SK-N-SH (cell line): ENCODE data around the gene BNC2. TPM values are rescaled to one million over a fixed set of nuclear protein-coding genes. Genes with fewer than 3 reads are reported as not detected.

Source experiments
- CTCF ChIA-PET: fragments of 300-600, 350-600 bp; formaldehyde crosslinking; extraction: SDS; loops from one replicate; lab custom pipeline; 2021; lab: Yijun Ruan, JAX
- POLR2A ChIA-PET: fragments of 350-600 bp; sonication (Branson Sonifier 250); formaldehyde crosslinking; extraction: SDS; loops from one replicate; lab custom pipeline; 2020; ENCODE audit warnings: antibody characterized with exemption, inconsistent platforms; lab: Yijun Ruan, JAX
- DNase-seq: peaks from one replicate; pipeline ENCODE4 v3.0.0; 2012
- H2AFZ ChIP-seq: fragments of 200-600 bp; sonication (generic); 2 replicates; pipeline ENCODE4 v1.8.1; 2016; ENCODE audit warnings: antibody characterized with exemption, mild to moderate bottlenecking, low read depth
- H3F3A ChIP-seq: fragments of 200-600 bp; sonication (generic); replicated peaks from 2 replicates; pipeline ENCODE3; 2016; ENCODE audit warnings: antibody characterized with exemption, mild to moderate bottlenecking; ENCODE audit not compliant: insufficient read depth
- H3K27ac ChIP-seq, 2 experiments: fragments of 200-500 bp in 1 of 2; fragments of 200-600 bp in 1 of 2; sonication (Bioruptor generic) in 1 of 2; sonication (generic), shearing (Covaris generic) in 1 of 2; 2 replicates each; pipeline versions ENCODE4 v1.5.1 to v1.6.1; 2014 to 2016; ENCODE audit warnings: low read depth in 2 of 2, inconsistent platforms in 1 of 2, low read length in 1 of 2, mild to moderate bottlenecking in 1 of 2, mixed read lengths in 1 of 2
- H3K27me3 ChIP-seq: fragments of 200-600 bp; sonication (generic), shearing (Covaris generic); 2 replicates; pipeline ENCODE4 v1.6.1; 2016; ENCODE audit warnings: mixed run types; ENCODE audit not compliant: insufficient read depth
- H3K36me3 ChIP-seq, 2 experiments: fragments of 200-500 bp in 1 of 2; fragments of 200-600 bp in 1 of 2; sonication (Bioruptor generic) in 1 of 2; sonication (generic) in 1 of 2; replicated peaks in 1 of 2; 2 replicates each; pipeline versions ENCODE3 to v1.5.1; 2014 to 2016; ENCODE audit warnings: low read length in 1 of 2, mild to moderate bottlenecking in 1 of 2; ENCODE audit not compliant: insufficient read depth in 2 of 2, control insufficient read depth in 1 of 2
- H3K4me1 ChIP-seq, 2 experiments: fragments of 200-500 bp in 1 of 2; fragments of 200-600 bp in 1 of 2; sonication (Bioruptor generic) in 1 of 2; sonication (generic), shearing (Covaris generic) in 1 of 2; 2 replicates each; pipeline versions ENCODE4 v1.5.1 to v1.6.1; 2014 to 2016; ENCODE audit warnings: low read depth in 1 of 2, low read length in 1 of 2, mixed run types in 1 of 2; ENCODE audit not compliant: insufficient read depth in 2 of 2, control insufficient read depth in 1 of 2
- H3K4me2 ChIP-seq: fragments of 200-600 bp; sonication (generic), shearing (Covaris generic); 2 replicates; pipeline ENCODE4 v1.6.1; 2017; ENCODE audit warnings: mixed run types
- H3K4me3 ChIP-seq, 2 experiments: fragments of 200-500 bp in 1 of 2; fragments of 200-600 bp in 1 of 2; sonication (Bioruptor generic) in 1 of 2; sonication (generic), shearing (Covaris generic) in 1 of 2; 2 replicates each; pipeline versions ENCODE4 v1.5.1 to v1.8.1; 2014 to 2016; ENCODE audit warnings: low read depth in 2 of 2, inconsistent platforms in 1 of 2, low read length in 1 of 2, mild to moderate bottlenecking in 1 of 2, mixed read lengths in 1 of 2, moderate library complexity in 1 of 2
- H3K79me2 ChIP-seq: fragments of 200-600 bp; sonication (generic); 2 replicates; pipeline ENCODE4 v1.8.1; 2017; ENCODE audit warnings: mild to moderate bottlenecking; ENCODE audit not compliant: insufficient read depth
- H3K9ac ChIP-seq: fragments of 200-600 bp; sonication (generic); 2 replicates; pipeline ENCODE4 v1.6.1; 2017; ENCODE audit warnings: mixed run types
- H3K9me2 ChIP-seq: fragments of 200-600 bp; sonication (generic); 2 replicates; pipeline ENCODE4 v1.6.1; 2017; ENCODE audit warnings: mixed run types
- H3K9me3 ChIP-seq: fragments of 200-600 bp; sonication (generic); 2 replicates; pipeline ENCODE4 v1.6.1; 2017; ENCODE audit warnings: mixed run types, mild to moderate bottlenecking, moderate library complexity
- H4K20me1 ChIP-seq: fragments of 200-600 bp; sonication (generic); 2 replicates; pipeline ENCODE4 v1.6.1; 2017; ENCODE audit warnings: mild to moderate bottlenecking, mixed run types; ENCODE audit not compliant: insufficient read depth
- CHD2 ChIP-seq: fragments of 150-350 bp; IDR thresholded peaks from 2 replicates; pipeline ENCODE4 v1.6.1; 2018; ENCODE audit warnings: low read length; ENCODE audit not compliant: partially characterized antibody
- CTCF ChIP-seq: fragments of 200-600 bp; sonication (generic); IDR thresholded peaks from 2 replicates; pipeline ENCODE4 v1.6.1; 2017; ENCODE audit warnings: antibody characterized with exemption, mild to moderate bottlenecking, moderate library complexity
- ELF1 ChIP-seq: IDR thresholded peaks from 2 replicates; pipeline ENCODE4 v1.4.0; 2012
- EP300 ChIP-seq, 2 experiments: IDR thresholded peaks; 2 replicates each; pipeline versions ENCODE4 v1.4.0 to v1.6.1; 2012; ENCODE audit warnings: borderline replicate concordance in 1 of 2, low read depth in 1 of 2, low read length in 1 of 2
- FOXJ3 ChIP-seq: sonication (generic); formaldehyde crosslinking; IDR thresholded peaks from 2 replicates; pipeline ENCODE4 v1.5.1; 2020; ENCODE audit warnings: mild to moderate bottlenecking, missing genetic modification reagents
- FOXM1 ChIP-seq: IDR thresholded peaks from 2 replicates; pipeline ENCODE4 v1.4.0; 2012; ENCODE audit warnings: low read depth, mild to moderate bottlenecking
- GABPA ChIP-seq: IDR thresholded peaks from 2 replicates; pipeline ENCODE4 v1.4.0; 2012; ENCODE audit warnings: low read depth, mild to moderate bottlenecking
- GATA2 ChIP-seq: sonication (generic); formaldehyde crosslinking; IDR thresholded peaks from 2 replicates; pipeline ENCODE4 v1.5.0; 2020; ENCODE audit warnings: mild to moderate bottlenecking, missing genetic modification reagents
- IRF3 ChIP-seq: fragments of 150-350 bp; IDR thresholded peaks from 2 replicates; pipeline ENCODE4 v1.6.1; 2016; ENCODE audit warnings: mild to moderate bottlenecking, low read depth, low read length
- JUND ChIP-seq: IDR thresholded peaks from 2 replicates; pipeline ENCODE4 v1.4.0; 2012
- MEF2A ChIP-seq: IDR thresholded peaks from 2 replicates; pipeline ENCODE4 v1.4.0; 2012; ENCODE audit warnings: low read depth, borderline replicate concordance
- MXI1 ChIP-seq: IDR thresholded peaks from 2 replicates; pipeline ENCODE4 v1.6.1; 2012; ENCODE audit warnings: mild to moderate bottlenecking, low read depth, low read length, improper control_type of control experiment
- NRF1 ChIP-seq: IDR thresholded peaks from 2 replicates; pipeline ENCODE4 v1.6.1; 2012; ENCODE audit warnings: low read depth, mild to moderate bottlenecking, low read length
- POLR2AphosphoS5 ChIP-seq: IDR thresholded peaks from 2 replicates; pipeline ENCODE4 v1.6.1; 2012; ENCODE audit warnings: low read depth, low read length
- RAD21 ChIP-seq: IDR thresholded peaks from 2 replicates; pipeline ENCODE4 v1.6.1; 2012; ENCODE audit warnings: mild to moderate bottlenecking, low read length
- RCOR1 ChIP-seq: fragments of 150-350 bp; IDR thresholded peaks from 2 replicates; pipeline ENCODE4 v1.6.1; 2017; ENCODE audit warnings: antibody characterized with exemption, low read length
- REST ChIP-seq: IDR thresholded peaks from 2 replicates; pipeline ENCODE4 v1.6.1; 2012; ENCODE audit warnings: mild to moderate bottlenecking, low read depth, low read length, moderate library complexity
- RFX5 ChIP-seq: IDR thresholded peaks from 2 replicates; pipeline ENCODE4 v1.6.1; 2012; ENCODE audit warnings: mild to moderate bottlenecking, improper control_type of control experiment, low read length
- SMC3 ChIP-seq: IDR thresholded peaks from 2 replicates; pipeline ENCODE4 v1.6.1; 2012; ENCODE audit warnings: low read depth, low read length, improper control_type of control experiment
- TAF1 ChIP-seq: IDR thresholded peaks from 2 replicates; pipeline ENCODE4 v1.6.1; 2012; ENCODE audit warnings: low read depth, mild to moderate bottlenecking, low read length, moderate library complexity, borderline replicate concordance
- TCF12 ChIP-seq: IDR thresholded peaks from 2 replicates; pipeline ENCODE4 v1.4.0; 2012
- TEAD4 ChIP-seq: IDR thresholded peaks from 2 replicates; pipeline ENCODE4 v1.4.0; 2012; ENCODE audit warnings: mild to moderate bottlenecking, borderline replicate concordance; ENCODE audit not compliant: insufficient read depth
- USF1 ChIP-seq: IDR thresholded peaks from 2 replicates; pipeline ENCODE4 v1.4.0; 2012; ENCODE audit warnings: low read depth, borderline replicate concordance
- ZBTB33 ChIP-seq: IDR thresholded peaks from 2 replicates; pipeline ENCODE4 v1.4.0; 2012; ENCODE audit warnings: low read depth, borderline replicate concordance
- polyA plus RNA-seq, 3 experiments: library from polyadenylated mRNA; depleted of rRNA; stranded (reverse); fragments of >200 nt; gene quantifications; 2 replicates each; pipeline ENCODE4 v1.2.3, GENCODE V29; 2012

BNC2 gene
- polyA plus RNA-seq, 1 of the 3 experiments (the other 2 are of a cell fraction): 8.8 TPM

- CTCF ChIA-PET: interaction anchor here (0.7 to 1.5 kb wide), 3 partner anchors 9 to 74 kb away, joined by 3 to 4 read pairs (median 3); no protein-coding TSS in a partner anchor
- TF ChIP-seq MEF2A: no peak
- no peak; the same call in 1 of the 2 replicates for TF ChIP-seq GATA2 (CRISPR knock-in tag)
- peak in 1 of 2 experiments; percentile 79; a peak in 1 of 4 replicates for TF ChIP-seq EP300 (IDR thresholded peaks at IDR 0.05; ENCODE audit: borderline replicate concordance in 1 of 2, low read depth in 1 of 2, low read length in 1 of 2)
- TF ChIP-seq IRF3: no peak
- TF ChIP-seq MXI1: no peak
- TF ChIP-seq CTCF: no peak
- no peak for TF ChIP-seq JUND
- TF ChIP-seq REST: no peak
- no peak for TF ChIP-seq NRF1
- no peak for TF ChIP-seq FOXJ3
- no peak for TF ChIP-seq ELF1
- no peak for TF ChIP-seq RCOR1
- no peak for TF ChIP-seq ZBTB33
- no peak for TF ChIP-seq RAD21
- TF ChIP-seq SMC3: no peak
- TF ChIP-seq CHD2: peak; percentile 23
- peak; percentile 11; the same call in 1 of the 2 replicates for TF ChIP-seq TCF12
- no peak for TF ChIP-seq TAF1
- no peak for TF ChIP-seq TEAD4
- TF ChIP-seq POLR2AphosphoS5: no peak
- no peak for TF ChIP-seq RFX5
- no peak for TF ChIP-seq GABPA
- TF ChIP-seq USF1: no peak
- TF ChIP-seq FOXM1: no peak
- TF ChIP-seq, all 33 proteins: peak for 3
- H3K9me3 ChIP-seq: no peaks in the 10 kb centered on the region
- no peak overlapping the region for H3K4me2 ChIP-seq
- DNase-seq: no peak
- H3K9ac ChIP-seq: no peak overlapping the region
- H3K4me1 ChIP-seq: peaks cover 0 to 21% of the 10 kb centered on the region in 2 experiments; a peak in 2 of 4 replicates
- H2AFZ ChIP-seq: no peak overlapping the region
- H3K27ac ChIP-seq: no peak overlapping the region
- POLR2A ChIA-PET: no interaction called here
- H3K79me2 ChIP-seq: peaks cover 11% of the 10 kb centered on the region; the same call in 1 of the 2 replicates
- no peak overlapping the region for H3K4me3 ChIP-seq
- H3F3A ChIP-seq: peaks cover 8% of the 10 kb centered on the region
- H3K9me2 ChIP-seq: no peaks in the 10 kb centered on the region
- no peaks in the 10 kb centered on the region for H4K20me1 ChIP-seq
- no peaks in the 10 kb centered on the region for H3K36me3 ChIP-seq
- no peaks in the 10 kb centered on the region for H3K27me3 ChIP-seq
These were observed 420.4 kb downstream of the BNC2 start for GRCh38 chr9:16450043-16450442.
